Fibroblast of the aortic adventitia (primary cell): ENCODE results near the gene PIGV. TPM values are rescaled to one million over a fixed set of nuclear protein-coding genes. Genes with fewer than 3 reads are reported as not detected.

Experiments used
- DNase-seq: peaks from one replicate; pipeline ENCODE4 v3.0.0-alpha.2; 2010; ENCODE audit warnings: low read depth
- H3K4me3 ChIP-seq: 2 replicates; pipeline ENCODE4 v1.5.1; 2011; ENCODE audit warnings: low read depth, mild to moderate bottlenecking, control low read depth, low read length, moderate library complexity
- CTCF ChIP-seq: IDR thresholded peaks from 2 replicates; pipeline ENCODE4 v1.5.1; 2011; ENCODE audit warnings: mild to moderate bottlenecking, low read length, control low read depth, inconsistent platforms; ENCODE audit not compliant: insufficient read depth
- total RNA-seq: library from RNA; depleted of rRNA; stranded (reverse); fragments of >200 nt; gene quantifications from 2 replicates; pipeline ENCODE4 v1.2.3, GENCODE V29; 2012; ENCODE audit warnings: low replicate concordance

Gene PIGV
- total RNA-seq, 1 donor = 18.1 TPM

- no peak for TF ChIP-seq CTCF
- no peak for DNase-seq
- H3K4me3 ChIP-seq = no peak overlapping the region
Measured at GRCh38 chr1:26745191-26745590, 42.6 kb upstream of the PIGV start.

- no peak for TF ChIP-seq CTCF
- no peak for DNase-seq
- H3K4me3 ChIP-seq = no peak overlapping the region
Measured at GRCh38 chr1:26747048-26747447, 40.7 kb upstream of the PIGV start.

GRCh38 chr1:26748351-26748750 is 39.4 kb upstream of the PIGV start:
- no peak for DNase-seq

GRCh38 chr1:26749458-26749857 is 38.3 kb upstream of the PIGV start:
- H3K4me3 ChIP-seq = no peak overlapping the region
- DNase-seq = no peak
- TF ChIP-seq CTCF = no peak

More at GRCh38 chr1:26748351-26748750, 39.4 kb upstream of the PIGV start:
- no peak overlapping the region for H3K4me3 ChIP-seq
- no peak for TF ChIP-seq CTCF

- no peak for DNase-seq
- TF ChIP-seq CTCF = no peak
- no peak overlapping the region for H3K4me3 ChIP-seq
Measured at GRCh38 chr1:26750428-26750827, 37.3 kb upstream of the PIGV start.

GRCh38 chr1:26752519-26752918 is 35.2 kb upstream of the PIGV start:
- no peak for DNase-seq
- H3K4me3 ChIP-seq = no peak overlapping the region
- no peak for TF ChIP-seq CTCF

- no peak for TF ChIP-seq CTCF
- no peak overlapping the region for H3K4me3 ChIP-seq
- no peak for DNase-seq
Measured at GRCh38 chr1:26754086-26754874, 33.5 kb upstream of the PIGV start.
